DOHH2 (cell line): Measurements from ENCODE around the gene NEURL1B.

Source experiments
- H3F3A ChIP-seq: fragments of 200-600 bp; sonication (generic), shearing (Covaris generic); 2 replicates; pipeline ENCODE4 v1.6.0; 2016; ENCODE audit warnings: antibody characterized with exemption, mild to moderate bottlenecking; ENCODE audit not compliant: control insufficient read depth, insufficient read depth
- H3K27ac ChIP-seq: fragments of 200-600 bp; sonication (generic); 2 replicates; pipeline ENCODE4 v1.5.1; 2014; ENCODE audit warnings: low read depth, mild to moderate bottlenecking, low read length, moderate library complexity
- H3K27me3 ChIP-seq: fragments of 200-600 bp; sonication (generic); 2 replicates; pipeline ENCODE4 v1.6.1; 2014; ENCODE audit warnings: mild to moderate bottlenecking, low read length, mixed read lengths; ENCODE audit not compliant: control insufficient read depth
- H3K36me3 ChIP-seq: fragments of 200-600 bp; sonication (generic); 2 replicates; pipeline ENCODE4 v1.6.1; 2014; ENCODE audit warnings: mild to moderate bottlenecking, low read length, moderate library complexity, mixed read lengths; ENCODE audit not compliant: control insufficient read depth
- H3K4me1 ChIP-seq: fragments of 200-600 bp; sonication (generic); 2 replicates; pipeline ENCODE4 v1.6.1; 2014; ENCODE audit warnings: mild to moderate bottlenecking, low read length, mixed read lengths; ENCODE audit not compliant: control insufficient read depth
- H3K4me2 ChIP-seq: fragments of 200-600 bp; sonication (generic); 2 replicates; pipeline ENCODE4 v1.6.0; 2014; ENCODE audit warnings: mild to moderate bottlenecking, low read length, moderate library complexity
- H3K4me3 ChIP-seq: fragments of 200-600 bp; sonication (generic); 2 replicates; pipeline ENCODE4 v1.5.1; 2014; ENCODE audit warnings: mild to moderate bottlenecking, low read length, mixed read lengths
- H3K79me2 ChIP-seq: fragments of 200-600 bp; sonication (generic); 2 replicates; pipeline ENCODE4 v1.6.1; 2014; ENCODE audit warnings: mild to moderate bottlenecking, low read length, mixed read lengths; ENCODE audit not compliant: control insufficient read depth
- H3K9me2 ChIP-seq: fragments of 200-600 bp; sonication (generic); replicated peaks from 2 replicates; pipeline ENCODE4 v1.6.1; 2014; ENCODE audit warnings: mild to moderate bottlenecking, low read length, mixed read lengths; ENCODE audit not compliant: control insufficient read depth
- H3K9me3 ChIP-seq: fragments of 200-600 bp; sonication (generic); 2 replicates; pipeline ENCODE4 v1.6.1; 2014; ENCODE audit warnings: antibody characterized with exemption, low read length, mixed read lengths; ENCODE audit not compliant: control insufficient read depth, insufficient read depth
- H4K20me1 ChIP-seq: fragments of 200-600 bp; sonication (generic); 2 replicates; pipeline ENCODE4 v1.6.0; 2014; ENCODE audit warnings: low read depth, mild to moderate bottlenecking, antibody characterized with exemption, low read length, moderate library complexity; ENCODE audit not compliant: control insufficient read depth, insufficient read depth
- EZH2phosphoT487 ChIP-seq: fragments of 200-600 bp; sonication (generic); IDR thresholded peaks from 2 replicates; pipeline ENCODE4 v1.6.1; 2017; ENCODE audit warnings: borderline replicate concordance, mild to moderate bottlenecking, antibody characterized with exemption, low read length, moderate library complexity, mixed read lengths
- TF ChIP-seq, protein P1 (sequence below): fragments of 200-600 bp; sonication (generic); IDR thresholded peaks from one replicate; pipeline ENCODE4 v1.5.1; 2014; ENCODE audit warnings: antibody characterized with exemption, mild to moderate bottlenecking, low read depth, low read length; ENCODE audit not compliant: poor library complexity, severe bottlenecking

The NEURL1B gene

DNA sequence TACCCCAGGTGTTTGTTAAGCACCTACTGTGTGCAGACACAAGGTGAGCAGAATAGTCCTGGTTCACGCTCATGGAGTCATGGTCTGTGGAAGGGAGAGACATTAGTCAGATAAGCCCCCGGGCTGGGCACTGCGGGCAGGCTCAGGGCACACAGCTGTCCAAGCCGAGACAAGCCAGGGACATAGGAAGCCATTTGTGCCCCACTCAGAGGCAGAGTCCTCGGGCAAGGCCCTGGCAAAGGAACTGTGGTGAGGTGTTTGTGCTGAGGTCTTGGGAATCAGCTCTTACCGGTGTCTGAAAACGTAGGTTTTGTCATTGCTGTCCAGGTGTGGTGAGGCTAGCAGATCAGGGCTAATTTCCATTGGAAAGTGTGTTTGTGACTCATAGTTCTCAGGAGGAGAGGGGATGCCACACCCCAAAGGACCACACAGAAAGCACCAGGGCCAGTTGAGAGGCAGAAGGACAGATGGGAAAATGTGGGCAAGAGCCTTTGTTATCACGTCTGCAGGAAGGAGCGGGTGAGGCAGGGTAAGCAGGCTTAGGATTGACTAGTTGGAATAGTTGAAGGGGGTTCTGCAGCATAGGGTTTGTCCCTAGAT is 46.1 kb upstream of the NEURL1B start:
- Histone ChIP-seq H3K9me2 (no peaks in the 10 kb centered on the region), H3K4me1 (no peaks in the 10 kb centered on the region), H3K4me3 (no peak overlapping the region), H3K27ac (no peak overlapping the region), H4K20me1 (no peaks in the 10 kb centered on the region; the same call in 1 of the 2 replicates), H3F3A (no peaks in the 10 kb centered on the region), H3K9me3 (no peaks in the 10 kb centered on the region), H3K4me2 (no peak overlapping the region), H3K36me3 (no peaks in the 10 kb centered on the region), H3K79me2 (no peaks in the 10 kb centered on the region), H3K27me3 (no peaks in the 10 kb centered on the region)
- TF ChIP-seq EZH2phosphoT487 = no peak
- TF ChIP-seq, protein P1, sequence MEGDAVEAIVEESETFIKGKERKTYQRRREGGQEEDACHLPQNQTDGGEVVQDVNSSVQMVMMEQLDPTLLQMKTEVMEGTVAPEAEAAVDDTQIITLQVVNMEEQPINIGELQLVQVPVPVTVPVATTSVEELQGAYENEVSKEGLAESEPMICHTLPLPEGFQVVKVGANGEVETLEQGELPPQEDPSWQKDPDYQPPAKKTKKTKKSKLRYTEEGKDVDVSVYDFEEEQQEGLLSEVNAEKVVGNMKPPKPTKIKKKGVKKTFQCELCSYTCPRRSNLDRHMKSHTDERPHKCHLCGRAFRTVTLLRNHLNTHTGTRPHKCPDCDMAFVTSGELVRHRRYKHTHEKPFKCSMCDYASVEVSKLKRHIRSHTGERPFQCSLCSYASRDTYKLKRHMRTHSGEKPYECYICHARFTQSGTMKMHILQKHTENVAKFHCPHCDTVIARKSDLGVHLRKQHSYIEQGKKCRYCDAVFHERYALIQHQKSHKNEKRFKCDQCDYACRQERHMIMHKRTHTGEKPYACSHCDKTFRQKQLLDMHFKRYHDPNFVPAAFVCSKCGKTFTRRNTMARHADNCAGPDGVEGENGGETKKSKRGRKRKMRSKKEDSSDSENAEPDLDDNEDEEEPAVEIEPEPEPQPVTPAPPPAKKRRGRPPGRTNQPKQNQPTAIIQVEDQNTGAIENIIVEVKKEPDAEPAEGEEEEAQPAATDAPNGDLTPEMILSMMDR = no peak

DNA sequence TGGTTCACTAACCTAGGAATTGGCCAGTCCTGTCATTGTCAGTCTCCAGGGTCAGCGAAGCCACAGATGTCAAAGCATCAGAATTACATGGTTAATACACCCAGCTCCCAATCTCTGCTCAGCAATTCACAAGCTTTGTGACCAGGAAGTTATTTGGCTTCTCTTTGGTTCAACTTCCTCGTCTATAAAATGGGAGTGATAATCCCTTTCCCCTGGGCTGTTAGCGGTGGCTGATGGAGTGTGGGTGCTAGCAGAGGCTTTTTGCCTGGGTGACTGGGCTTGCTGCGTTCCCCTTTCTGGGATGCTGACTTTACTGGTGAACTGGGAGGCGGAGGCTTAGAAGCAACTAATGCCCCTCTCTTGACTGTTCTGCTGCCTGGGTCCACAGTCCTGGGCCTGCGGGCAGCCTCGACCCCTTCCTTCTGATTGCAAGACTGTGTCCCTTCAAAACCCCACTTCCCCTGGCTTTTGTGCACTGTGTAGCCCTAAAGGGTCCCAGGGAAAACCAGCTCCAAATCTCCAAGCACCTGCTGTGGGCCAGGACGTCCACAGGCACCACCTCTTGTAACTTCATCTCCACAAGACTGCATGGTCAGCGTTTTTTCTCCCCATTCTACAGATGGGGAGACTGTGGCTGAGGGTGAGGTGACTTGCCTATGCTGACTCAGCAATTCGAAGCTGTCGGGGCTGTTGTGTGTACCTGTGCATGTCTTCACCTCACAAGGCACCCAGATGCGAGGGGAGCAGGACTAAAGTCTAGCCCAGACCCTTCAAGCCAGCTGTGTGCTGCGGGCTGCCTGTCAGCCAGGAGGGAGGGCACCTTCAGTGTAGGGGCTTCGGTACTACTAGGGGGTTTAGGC is 45.2 kb upstream of the NEURL1B start:
- H3K27me3 ChIP-seq = no peaks in the 10 kb centered on the region

DNA sequence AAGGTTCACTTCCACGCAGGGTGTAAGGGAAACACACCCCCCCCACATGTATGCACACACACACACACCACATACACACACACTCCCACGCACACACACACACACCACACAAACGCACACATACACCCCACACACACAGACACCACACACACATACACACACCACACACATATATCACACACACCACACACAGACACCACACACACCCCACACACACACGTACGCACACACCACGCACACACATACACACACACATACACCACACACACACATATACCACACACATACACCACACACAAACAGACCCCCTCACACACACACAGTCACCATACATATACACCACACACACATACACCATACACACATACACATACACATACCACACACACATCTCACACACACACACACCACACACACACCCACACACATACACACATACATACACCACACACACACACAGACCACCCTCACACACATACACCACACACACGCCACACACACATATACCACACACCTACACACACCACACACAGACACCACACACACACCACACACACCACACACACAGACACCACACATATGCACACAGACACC is 44.3 kb upstream of the NEURL1B start:
- no peak overlapping the region for H3K4me3 ChIP-seq

More for the DNA sequence above, 45.2 kb upstream of the NEURL1B start:
- H3K4me2 ChIP-seq = no peak overlapping the region
- TF ChIP-seq, protein P1 = no peak
- no peak for TF ChIP-seq EZH2phosphoT487
- no peaks in the 10 kb centered on the region for H3K36me3 ChIP-seq
- no peaks in the 10 kb centered on the region for H3K79me2 ChIP-seq
- H4K20me1 ChIP-seq = no peaks in the 10 kb centered on the region; the same call in 1 of the 2 replicates
- H3K9me3 ChIP-seq = no peaks in the 10 kb centered on the region
- no peaks in the 10 kb centered on the region for H3K9me2 ChIP-seq
- no peak overlapping the region for H3K4me3 ChIP-seq
- H3F3A ChIP-seq = no peaks in the 10 kb centered on the region
- no peaks in the 10 kb centered on the region for H3K4me1 ChIP-seq
- no peak overlapping the region for H3K27ac ChIP-seq

More for the DNA sequence above, 44.3 kb upstream of the NEURL1B start:
- H3K27ac ChIP-seq = no peak overlapping the region
- TF ChIP-seq EZH2phosphoT487 = no peak
- TF ChIP-seq, protein P1 = no peak
- H3K9me3 ChIP-seq = no peaks in the 10 kb centered on the region
- no peaks in the 10 kb centered on the region for H3K4me1 ChIP-seq
- no peaks in the 10 kb centered on the region for H4K20me1 ChIP-seq
- H3K79me2 ChIP-seq = no peaks in the 10 kb centered on the region
- H3K4me2 ChIP-seq = no peak overlapping the region
- H3K27me3 ChIP-seq = no peaks in the 10 kb centered on the region
- H3F3A ChIP-seq = no peaks in the 10 kb centered on the region
- no peaks in the 10 kb centered on the region for H3K9me2 ChIP-seq
- no peaks in the 10 kb centered on the region for H3K36me3 ChIP-seq
